Activated T-cell treated with anti-CD3 and anti-CD28 coated beads for 24 hours (primary cell): Measurements from ENCODE around the gene ANKRD13C.

Experiments used
- DNase-seq: peaks from one replicate; pipeline ENCODE4 v3.0.0-alpha.2; 2020; ENCODE audit warnings: low read depth

Gene ANKRD13C

DNA sequence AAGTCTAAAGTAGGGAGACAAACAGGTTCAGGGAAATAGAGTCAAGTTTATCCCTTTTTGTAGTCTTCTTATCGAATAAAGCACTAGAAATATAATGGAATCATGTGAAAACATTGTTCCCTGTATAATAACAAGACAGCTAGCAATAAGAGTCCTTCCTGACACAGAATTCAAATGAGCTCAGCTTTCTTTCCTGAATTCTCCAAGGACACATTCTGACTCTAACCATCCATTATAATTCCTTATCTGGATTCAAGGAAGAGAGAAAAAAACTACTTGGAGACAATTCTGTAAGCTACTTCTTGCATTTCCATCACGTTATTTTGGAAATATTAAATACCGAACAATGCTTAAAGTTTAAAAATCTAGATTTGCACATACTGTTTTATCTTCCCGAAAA, 58.8 kb downstream of the ANKRD13C start:
- DNase-seq: no peak

GRCh38 chr1:70293186-70293843, 61.2 kb downstream of the ANKRD13C start:
- no peak for DNase-seq

GRCh38 chr1:70290218-70290617, 64.3 kb downstream of the ANKRD13C start:
- DNase-seq: no peak

GRCh38 chr1:70288166-70288565, 66.4 kb downstream of the ANKRD13C start:
- no peak for DNase-seq

DNA sequence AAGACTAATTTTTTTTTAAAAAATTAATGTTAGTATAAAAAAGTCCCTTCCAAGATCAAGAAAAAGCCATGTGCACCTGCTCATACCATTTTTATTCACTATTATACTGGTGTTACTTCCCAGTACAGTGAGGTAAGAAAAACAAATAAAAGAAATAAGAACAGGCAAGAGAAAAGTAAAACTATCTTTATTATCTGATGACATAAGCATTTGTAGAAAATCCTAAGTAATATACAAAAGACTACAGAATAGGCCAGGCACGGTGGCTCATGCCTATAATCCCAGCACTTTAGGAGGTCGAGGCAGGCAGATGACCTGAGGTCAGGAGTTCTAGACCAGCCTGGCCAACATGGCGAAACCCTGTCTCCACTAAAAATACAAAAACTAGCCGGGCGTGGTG, 68.1 kb downstream of the ANKRD13C start:
- DNase-seq: no peak

DNA sequence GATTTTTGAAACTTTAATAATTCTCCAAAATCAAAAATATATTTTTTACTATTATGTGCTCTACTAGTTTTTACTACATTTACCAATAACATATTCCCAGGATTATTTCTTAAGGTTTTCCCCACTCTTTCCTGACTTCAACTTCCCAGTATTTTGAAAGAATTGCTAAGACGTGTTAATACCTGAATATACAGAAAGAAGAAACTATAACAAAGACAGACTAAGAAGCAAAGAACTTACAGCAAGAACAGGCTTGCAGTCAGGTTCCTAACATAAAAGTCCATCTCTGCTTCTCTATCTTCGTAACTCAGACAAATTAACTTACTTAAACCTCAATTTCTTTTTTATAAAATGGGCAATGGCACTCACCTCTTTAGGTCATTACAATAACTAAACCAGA, 70.2 kb downstream of the ANKRD13C start:
- no peak for DNase-seq

- no peak for DNase-seq
Observed at GRCh38 chr1:70278710-70279109, 75.8 kb downstream of the ANKRD13C start.

DNA sequence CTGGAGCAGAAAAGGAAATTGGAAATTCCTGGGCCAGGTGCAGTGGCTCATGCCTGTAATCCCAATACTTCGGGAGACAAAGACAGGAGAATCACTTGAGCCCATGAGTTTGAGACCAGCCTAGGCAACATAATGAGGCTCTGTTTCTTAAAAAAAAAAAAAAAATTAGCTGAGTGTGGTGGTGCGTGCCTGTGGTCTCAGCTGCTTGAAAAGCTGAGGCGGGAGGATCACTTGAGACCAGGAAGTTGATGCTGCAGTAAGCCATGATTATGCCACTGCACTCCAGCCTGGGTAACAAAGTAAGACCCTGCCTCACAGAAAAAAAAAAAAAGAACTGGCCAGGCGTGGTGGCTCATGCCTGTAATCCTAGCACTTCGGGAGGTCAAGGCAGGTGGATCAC, 76.6 kb downstream of the ANKRD13C start:
- DNase-seq: no peak

GRCh38 chr1:70265946-70266345, 88.6 kb downstream of the ANKRD13C start:
- DNase-seq: no peak

DNA sequence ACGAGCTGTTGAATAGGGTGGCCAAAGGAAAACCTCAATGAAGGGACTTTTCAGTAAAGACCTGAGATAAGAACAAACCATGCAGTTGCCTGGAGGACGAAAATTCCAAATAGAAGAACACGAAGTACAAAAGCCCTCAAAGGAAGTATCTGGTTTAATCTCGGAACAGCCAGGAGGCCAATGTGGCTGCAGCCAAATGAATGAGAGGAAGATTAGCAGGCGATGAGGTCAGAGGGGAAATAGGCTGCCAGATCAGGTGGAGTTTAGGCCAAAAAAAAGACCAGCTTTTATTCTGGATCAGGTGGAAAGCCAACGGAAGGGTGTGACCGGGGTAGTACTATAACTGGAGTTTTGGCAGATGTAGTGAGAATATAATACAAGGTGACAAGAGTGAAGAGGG, 89.7 kb downstream of the ANKRD13C start:
- no peak for DNase-seq

DNA sequence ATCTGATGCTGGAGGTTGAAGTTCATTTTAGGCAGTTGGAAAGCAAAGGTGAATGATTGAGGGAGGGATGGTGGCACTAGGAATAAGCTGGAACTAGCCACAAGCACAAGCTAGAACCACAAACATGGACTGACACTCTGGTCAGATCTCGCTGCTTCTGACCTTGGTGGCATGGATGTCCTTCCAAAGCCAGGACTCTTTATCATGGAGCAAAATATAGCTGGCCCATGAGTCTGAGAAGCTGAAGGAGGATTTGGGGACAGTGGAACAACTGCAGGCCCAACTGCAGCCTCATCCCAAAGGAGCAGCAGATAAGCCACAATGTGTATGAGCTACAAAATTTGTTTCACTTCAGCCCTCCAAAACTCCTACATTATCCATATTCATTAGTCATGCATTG, 97.9 kb downstream of the ANKRD13C start:
- DNase-seq: no peak

- no peak for DNase-seq
Observed at GRCh38 chr1:70248729-70249128, 105.8 kb downstream of the ANKRD13C start.

GRCh38 chr1:70247768-70248167, 106.8 kb downstream of the ANKRD13C start:
- DNase-seq: no peak

DNA sequence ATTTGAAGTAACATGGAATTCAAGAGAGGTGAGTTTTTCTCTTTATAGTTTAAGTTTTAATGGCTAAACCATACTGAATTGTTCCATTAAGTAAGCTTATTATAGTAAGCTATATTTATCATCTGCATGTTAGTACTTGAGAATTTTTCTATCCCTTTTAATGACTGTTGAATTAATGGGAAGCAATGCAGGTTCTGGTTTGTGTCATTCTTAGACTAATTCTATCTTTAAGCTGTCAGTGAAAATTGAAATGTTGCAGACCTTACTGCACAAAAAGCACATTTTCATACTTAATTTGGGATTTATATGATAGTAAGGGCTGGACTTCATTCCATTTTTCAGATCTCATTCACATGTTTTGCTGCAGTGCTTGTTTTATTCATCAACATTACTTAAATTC, 107.4 kb downstream of the ANKRD13C start:
- no peak for DNase-seq

DNA sequence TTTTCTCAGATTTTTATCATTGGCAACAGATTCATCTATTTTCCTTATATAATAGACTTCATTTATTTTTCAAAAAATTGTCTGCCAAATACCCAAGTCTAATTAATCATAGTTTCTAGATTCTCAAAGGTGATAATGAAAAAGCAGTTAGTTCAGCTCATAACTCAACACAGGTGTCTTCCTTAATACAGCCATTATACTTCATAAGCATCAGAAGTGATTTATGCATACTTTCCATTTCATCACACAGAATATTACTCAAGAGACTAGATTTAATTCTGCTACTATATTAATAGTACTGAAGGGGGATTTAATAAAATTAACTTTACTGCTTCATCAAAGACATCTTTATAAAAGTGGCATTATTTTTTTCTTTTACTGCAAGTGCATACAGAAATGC, 114.6 kb downstream of the ANKRD13C start:
- no peak for DNase-seq

DNA sequence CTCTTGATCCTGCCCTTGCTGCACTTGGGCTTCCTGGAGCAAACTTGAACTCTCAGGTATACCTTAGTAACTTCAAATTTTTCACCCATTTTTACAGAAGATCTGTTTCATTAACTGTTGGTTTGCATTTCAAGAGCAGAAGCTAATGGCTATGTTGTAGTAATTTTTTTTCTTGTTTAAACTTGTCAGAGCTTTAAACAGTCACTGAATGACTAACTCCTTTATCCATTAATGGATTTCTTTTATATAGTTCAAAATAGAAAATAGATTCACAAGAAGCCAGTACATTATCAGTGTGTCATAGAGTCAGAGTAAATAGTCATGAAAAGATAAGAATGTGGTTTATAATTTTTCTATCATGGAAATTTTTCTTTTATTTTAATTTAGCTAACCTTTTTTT, 119.8 kb downstream of the ANKRD13C start:
- no peak for DNase-seq

- DNase-seq: no peak
Observed at GRCh38 chr1:70231475-70231874, 123.0 kb downstream of the ANKRD13C start.

DNA sequence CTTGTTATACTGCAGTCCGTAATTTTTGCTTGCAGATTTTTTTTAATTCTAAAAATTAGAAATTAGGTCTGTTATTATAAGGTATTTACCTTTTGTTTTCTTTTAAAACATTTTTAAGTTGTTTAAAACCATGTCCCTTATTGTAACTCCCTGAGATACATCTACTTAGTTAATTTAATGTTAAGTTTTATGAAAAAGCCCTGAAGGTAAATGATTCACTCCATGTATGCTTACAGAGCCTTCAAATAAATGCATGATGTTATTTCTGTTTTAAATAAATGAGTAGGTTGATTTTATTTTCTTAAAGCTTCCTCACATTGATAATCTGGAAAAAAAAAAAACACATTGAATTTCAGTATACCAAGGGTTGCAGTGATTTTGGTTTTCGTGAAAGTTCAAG, 125.9 kb downstream of the ANKRD13C start:
- DNase-seq: no peak

GRCh38 chr1:70227439-70227838, 127.1 kb downstream of the ANKRD13C start:
- DNase-seq: no peak

DNA sequence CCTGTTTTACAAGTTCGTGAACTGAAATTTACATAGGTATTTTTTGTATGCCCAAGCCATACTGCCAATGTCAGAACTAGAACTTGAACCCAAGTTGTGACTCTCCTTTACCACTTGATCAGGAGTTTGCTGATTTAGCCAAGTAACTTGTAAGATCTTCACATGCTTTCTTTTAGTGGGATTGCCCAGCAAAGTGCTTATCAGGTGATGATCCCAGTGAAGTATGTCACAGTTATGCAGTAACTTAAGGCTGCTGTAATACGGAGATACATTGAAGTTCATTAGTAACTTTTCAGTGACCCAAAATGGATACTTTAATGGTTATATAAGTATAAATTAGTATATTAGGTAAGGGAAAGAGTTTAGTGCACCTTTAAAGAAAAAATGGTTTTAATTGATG, 129.6 kb downstream of the ANKRD13C start:
- no peak for DNase-seq

GRCh38 chr1:70222716-70223235, 131.7 kb downstream of the ANKRD13C start:
- no peak for DNase-seq

GRCh38 chr1:70221238-70222121, 133.0 kb downstream of the ANKRD13C start, which contains the start of gene SRSF11:
SRSF11 (plus strand) TSS chr1:70221380; CDS start chr1:70221637, 257 bp downstream.
- peak; percentile 97 for DNase-seq

- DNase-seq: no peak
Observed at GRCh38 chr1:70220517-70221237, 133.8 kb downstream of the ANKRD13C start.
